Thyroid gland (tissue), 4 donors: ENCODE data around the gene MAT2B. TPM values are rescaled to one million over a fixed set of nuclear protein-coding genes. Genes with fewer than 3 reads are reported as not detected.

ENCODE experiments used
- DNase-seq, 2 donors: peaks; one replicate each; pipeline ENCODE4 v3.0.0-alpha.2; 2019
- H3K27ac ChIP-seq, 3 donors: fragments of 200-600 bp; sonication (generic); 1 replicate in 2 of 3; 2 replicates in 1 of 3; pipeline ENCODE4 v1.5.1; 2016 to 2019; ENCODE audit warnings: mild to moderate bottlenecking in 1 of 3, moderate library complexity in 1 of 3
- H3K27me3 ChIP-seq: fragments of 200-600 bp; sonication (generic); one replicate; pipeline ENCODE4 v1.5.1; 2019
- H3K36me3 ChIP-seq, 2 donors: fragments of 200-600 bp; sonication (generic); one replicate each; pipeline ENCODE4 v1.5.1; 2016 to 2019
- H3K4me1 ChIP-seq, 2 donors: fragments of 200-600 bp; sonication (generic); one replicate each; pipeline ENCODE4 v1.5.1; 2017 to 2019
- H3K4me3 ChIP-seq, 3 donors: fragments of 200-600 bp; sonication (generic); replicated peaks in 1 of 3; 1 replicate in 2 of 3; 2 replicates in 1 of 3; pipeline ENCODE4 v1.5.1; 2016; ENCODE audit warnings: mild to moderate bottlenecking in 1 of 3
- H3K9me3 ChIP-seq: fragments of 200-600 bp; sonication (generic); one replicate; pipeline ENCODE4 v1.5.1; 2017
- POLR2A ChIP-seq, 2 donors: fragments of 450-650 bp; IDR thresholded peaks; one replicate each; pipeline ENCODE4 v1.6.1; 2017; ENCODE audit warnings: antibody characterized with exemption in 2 of 2, mild to moderate bottlenecking in 2 of 2, moderate library complexity in 1 of 2
- WGBS, 2 donors: methylation state at CpG; one replicate each; pipeline ENCODE4 v1.1.5; 2017; 5-methylcytosine and 5-hydroxymethylcytosine counted together
- intact Hi-C: fragments of 100-400 bp; cut with DNase I; formaldehyde crosslinking; loops from one replicate; pipeline ENCODE4 v1.15.1; 2023
- total RNA-seq, 4 donors: library from RNA; depleted of rRNA; stranded (reverse); fragments of >200 nt; gene quantifications; one replicate each; pipeline ENCODE4 v1.2.3, GENCODE V29; 2016
- TF ChIP-seq, protein P1 (sequence below), 6 experiments: fragments of 200-600 bp in 3 of 6; fragments of 450-650 bp in 3 of 6; sonication (generic) in 3 of 6; IDR thresholded peaks; one replicate each; pipeline ENCODE4 v1.5.1; 2016 to 2019; ENCODE audit warnings: antibody characterized with exemption in 6 of 6, mild to moderate bottlenecking in 2 of 6, inconsistent platforms in 1 of 6, moderate library complexity in 1 of 6

Gene MAT2B
- total RNA-seq, 4 donors from 2014 or later = 74.0 to 110 (median 101) TPM

DNA sequence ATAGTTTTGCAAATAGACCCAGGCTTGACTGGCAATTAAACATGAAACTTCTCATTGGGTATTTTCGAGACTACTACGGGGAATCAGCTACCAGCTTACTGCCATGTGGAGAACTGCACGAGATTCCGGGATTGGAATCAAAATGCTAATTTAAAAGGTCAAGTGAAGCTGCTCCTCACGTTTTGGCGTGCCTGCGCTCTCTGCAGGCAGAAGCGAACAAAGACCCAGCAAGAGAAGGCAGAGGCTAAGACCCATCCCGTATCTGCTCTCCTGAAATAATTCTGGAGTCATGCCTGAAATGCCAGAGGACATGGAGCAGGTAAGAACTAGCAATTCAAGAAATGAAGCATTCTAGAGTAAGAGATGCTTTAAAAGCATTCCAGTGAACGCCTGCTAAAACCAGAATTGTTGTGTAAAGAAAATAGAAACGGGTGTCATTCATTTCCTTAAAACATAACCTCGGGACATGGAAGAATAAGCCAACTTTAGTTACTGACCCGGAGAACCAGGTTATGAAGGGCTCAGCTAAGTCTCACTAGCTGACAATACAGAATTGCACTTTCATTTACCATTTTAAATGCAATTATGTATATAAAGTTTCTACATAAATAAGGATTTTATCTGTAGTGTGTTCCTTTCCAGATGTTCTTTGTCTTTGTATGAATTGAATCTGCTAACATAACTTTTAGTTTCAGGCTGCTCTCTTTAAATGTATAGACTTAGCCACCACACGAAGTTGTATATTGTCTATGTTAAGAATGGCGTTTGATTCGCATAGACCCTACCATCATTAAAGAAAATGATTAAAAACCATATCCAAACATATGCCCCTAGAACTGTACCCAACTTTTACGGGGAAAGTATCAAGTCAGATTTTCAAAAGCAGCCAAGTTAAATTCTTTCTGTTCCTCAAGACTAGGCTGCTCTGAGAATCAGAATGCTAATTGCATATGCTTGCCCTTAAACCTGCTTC lies 2.0 kb upstream of the MAT2B start:
- 4 to 5% methylated on average over 17 of the region's 17 CpGs for WGBS, 2 donors
- H3K9me3 ChIP-seq = no peaks in the 10 kb centered on the region
- no peaks in the 10 kb centered on the region for H3K27me3 ChIP-seq
- H3K4me3 ChIP-seq = peak overlapping the region in 1 of 3 donors; percentile 63
- intact Hi-C loops = loop anchor here (2.0 kb wide), 1 partner anchor 43 kb away; the partner anchor contains the start of genes HMMR and NUDCD2
- DNase-seq = peak; percentile 70 to 76
- H3K27ac ChIP-seq = peak overlapping the region; percentile 93 to 99 (median 96)
- peaks cover 30 to 33% of the 10 kb centered on the region in 2 donors for H3K4me1 ChIP-seq
- peak in 1 of 2 donors; percentile 59 for TF ChIP-seq POLR2A (IDR thresholded peaks at IDR 0.05)
- TF ChIP-seq, protein P1, sequence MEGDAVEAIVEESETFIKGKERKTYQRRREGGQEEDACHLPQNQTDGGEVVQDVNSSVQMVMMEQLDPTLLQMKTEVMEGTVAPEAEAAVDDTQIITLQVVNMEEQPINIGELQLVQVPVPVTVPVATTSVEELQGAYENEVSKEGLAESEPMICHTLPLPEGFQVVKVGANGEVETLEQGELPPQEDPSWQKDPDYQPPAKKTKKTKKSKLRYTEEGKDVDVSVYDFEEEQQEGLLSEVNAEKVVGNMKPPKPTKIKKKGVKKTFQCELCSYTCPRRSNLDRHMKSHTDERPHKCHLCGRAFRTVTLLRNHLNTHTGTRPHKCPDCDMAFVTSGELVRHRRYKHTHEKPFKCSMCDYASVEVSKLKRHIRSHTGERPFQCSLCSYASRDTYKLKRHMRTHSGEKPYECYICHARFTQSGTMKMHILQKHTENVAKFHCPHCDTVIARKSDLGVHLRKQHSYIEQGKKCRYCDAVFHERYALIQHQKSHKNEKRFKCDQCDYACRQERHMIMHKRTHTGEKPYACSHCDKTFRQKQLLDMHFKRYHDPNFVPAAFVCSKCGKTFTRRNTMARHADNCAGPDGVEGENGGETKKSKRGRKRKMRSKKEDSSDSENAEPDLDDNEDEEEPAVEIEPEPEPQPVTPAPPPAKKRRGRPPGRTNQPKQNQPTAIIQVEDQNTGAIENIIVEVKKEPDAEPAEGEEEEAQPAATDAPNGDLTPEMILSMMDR (IDR thresholded peaks at IDR 0.05) = peak in 4 of 6 experiments; percentile 14 to 45 (median 37)
- no peaks in the 10 kb centered on the region for H3K36me3 ChIP-seq

DNA sequence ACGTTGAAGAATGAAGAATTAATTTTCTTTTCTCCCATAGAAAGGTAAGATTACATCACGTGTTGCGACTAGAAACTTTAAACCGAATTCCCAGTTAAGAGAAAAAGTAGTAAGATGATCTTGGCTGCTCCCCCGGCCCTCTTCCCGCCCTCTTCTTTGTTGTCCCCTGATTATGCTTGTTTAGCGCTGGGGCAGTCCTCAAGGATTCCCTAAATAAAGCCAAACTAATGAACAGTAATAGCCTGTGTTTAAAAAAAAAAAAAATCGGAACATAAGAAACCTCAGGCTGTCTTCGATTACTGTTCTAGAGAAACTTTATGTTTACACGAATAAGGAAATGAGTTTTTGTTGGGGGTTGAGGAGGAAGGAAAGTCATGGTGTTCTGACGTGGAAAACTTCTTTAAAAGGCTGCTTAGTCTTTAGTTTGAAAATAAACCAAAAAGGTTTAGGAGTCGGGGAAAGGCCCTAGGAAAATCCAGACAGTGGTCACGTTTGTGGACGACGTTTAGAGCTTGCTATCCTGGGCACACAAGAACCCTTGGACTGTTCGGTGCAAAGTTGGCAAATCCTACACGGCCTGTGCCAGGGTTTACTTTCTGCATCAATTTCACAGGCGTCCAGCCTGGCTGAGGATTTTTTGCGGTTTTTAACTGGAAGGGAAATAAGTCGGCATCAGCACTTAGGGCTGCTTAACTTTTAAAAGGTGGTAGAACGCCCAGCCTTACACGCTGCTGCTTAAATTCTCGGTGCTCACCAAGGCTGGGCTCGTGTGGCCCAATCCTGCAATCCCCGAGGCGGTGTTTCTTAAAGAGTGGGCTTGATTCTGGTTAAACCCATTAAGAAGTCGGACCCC lies 1.1 kb upstream of the MAT2B start:
- DNase-seq = peak; percentile 59 to 74
- intact Hi-C loops = loop anchor here (2.0 kb wide), 1 partner anchor 44 kb away; the partner anchor contains the start of genes HMMR and NUDCD2
- WGBS, 2 donors = 5% methylated on average over 27 of the region's 27 CpGs

DNA sequence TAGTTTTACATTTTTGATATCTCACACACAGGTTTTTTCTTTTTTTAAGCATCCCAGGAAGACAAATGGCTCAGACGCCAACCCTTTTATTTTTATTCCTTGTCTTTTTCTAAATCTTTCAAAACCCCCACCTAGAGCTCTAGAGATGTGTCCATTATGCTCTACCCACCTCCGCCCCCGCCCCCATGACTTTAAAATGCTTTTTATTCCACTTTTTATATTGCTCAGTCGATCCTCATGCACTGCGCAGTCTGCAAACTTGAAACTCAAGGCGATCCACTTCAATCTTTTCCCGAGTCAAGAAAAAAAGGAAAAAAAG lies 411 bp upstream of the MAT2B start:
- H3K4me1 ChIP-seq = peaks cover 36 to 48% of the 10 kb centered on the region in 2 donors
- H3K27ac ChIP-seq = peak overlapping the region; percentile 93 to 99 (median 96)
- H3K27me3 ChIP-seq = no peaks in the 10 kb centered on the region
- TF ChIP-seq, protein P1 (IDR thresholded peaks at IDR 0.05) = no peak
- no peak for TF ChIP-seq POLR2A (IDR thresholded peaks at IDR 0.05)
- no peaks in the 10 kb centered on the region for H3K9me3 ChIP-seq
- WGBS, 2 donors = 1 to 2% methylated on average over 7 of the region's 7 CpGs
- H3K4me3 ChIP-seq = peak overlapping the region in 2 of 3 donors; percentile 11 to 63
- intact Hi-C loops = loop anchor here (2.0 kb wide), 1 partner anchor 44 kb away; the partner anchor contains the start of genes HMMR and NUDCD2
- no peaks in the 10 kb centered on the region for H3K36me3 ChIP-seq
- DNase-seq = no peak

More for the DNA sequence above, 1.1 kb upstream of the MAT2B start:
- H3K27me3 ChIP-seq = no peaks in the 10 kb centered on the region
- H3K36me3 ChIP-seq = no peaks in the 10 kb centered on the region
- no peaks in the 10 kb centered on the region for H3K9me3 ChIP-seq
- TF ChIP-seq, protein P1 (IDR thresholded peaks at IDR 0.05) = no peak
- peak in 1 of 2 donors; percentile 51 for TF ChIP-seq POLR2A (IDR thresholded peaks at IDR 0.05)
- peak overlapping the region; percentile 93 to 99 (median 96) for H3K27ac ChIP-seq
- peaks cover 36 to 41% of the 10 kb centered on the region in 2 donors for H3K4me1 ChIP-seq
- H3K4me3 ChIP-seq = peak overlapping the region in 2 of 3 donors; percentile 11 to 63

DNA sequence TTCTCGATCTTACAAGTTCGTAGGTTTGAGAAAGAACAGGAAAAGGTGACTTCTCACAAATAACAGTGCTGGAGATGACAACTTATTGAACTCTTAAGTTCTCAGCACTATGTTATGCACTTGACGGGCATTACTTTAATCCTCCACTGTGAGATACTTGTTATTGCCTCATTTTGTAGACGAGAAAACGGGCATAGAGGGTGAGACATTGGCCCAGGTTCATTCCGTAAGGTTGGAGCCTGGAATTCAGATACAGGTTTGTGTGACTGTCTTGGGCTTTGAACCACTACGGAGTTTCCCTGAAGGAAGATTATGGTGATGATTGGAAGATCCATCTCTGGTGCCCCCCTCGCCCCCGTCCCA lies 657 bp downstream of the MAT2B start:
- TF ChIP-seq, protein P1 (IDR thresholded peaks at IDR 0.05) = no peak
- Histone ChIP-seq H3K4me1 (peaks cover 41 to 56% of the 10 kb centered on the region in 2 donors), H3K4me3 (peak overlapping the region; percentile 20 to 63 (median 43)), H3K36me3 (no peaks in the 10 kb centered on the region), H3K27ac (peak overlapping the region; percentile 93 to 99 (median 96)), H3K27me3 (no peaks in the 10 kb centered on the region), H3K9me3 (no peaks in the 10 kb centered on the region)
- WGBS, 2 donors = 0% methylated on average over 9 of the region's 9 CpGs
- intact Hi-C loops = no loop called here
- no peak for DNase-seq
